GM12878 (cell line): ENCODE data around the gene CNTNAP2.

ENCODE experiments used
- CTCF ChIP-seq, 3 experiments: IDR thresholded peaks in 2 of 3; conservative IDR thresholded peaks in 1 of 3; 2 replicates each; pipeline ENCODE4 v1.5.1; 2011; ENCODE audit warnings: low read depth in 3 of 3, low read length in 3 of 3, mild to moderate bottlenecking in 3 of 3, control low read depth in 2 of 3, moderate library complexity in 2 of 3, inconsistent platforms in 1 of 3, mixed read lengths in 1 of 3; ENCODE audit not compliant: control insufficient read depth in 2 of 3, insufficient read depth in 1 of 3; ENCODE audit errors: extremely low read depth in 1 of 3
- POLR2A ChIP-seq: IDR thresholded peaks from 2 replicates; pipeline ENCODE4 v1.6.1; 2011; ENCODE audit warnings: low read depth, mild to moderate bottlenecking, low read length
- TCF3 ChIP-seq: IDR thresholded peaks from 2 replicates; pipeline ENCODE4 v1.6.1; 2012; ENCODE audit warnings: low read depth, mild to moderate bottlenecking, low read length, borderline replicate concordance; ENCODE audit not compliant: insufficient read depth

- no peak for TF ChIP-seq POLR2A
- TF ChIP-seq TCF3 = no peak
- no peak for TF ChIP-seq CTCF (IDR thresholded peaks at IDR 0.05 in 2 of 3, conservative IDR thresholded peaks at IDR 0.05 in 1 of 3; ENCODE audit: control insufficient read depth in 2 of 3, extremely low read depth in 1 of 3, insufficient read depth in 1 of 3, low read depth in 3 of 3, low read length in 3 of 3)
These were observed 1851.5 kb downstream of the CNTNAP2 start for GRCh38 chr7:147968046-147968610.
